ENCODE results near the gene LSM12.

Gene LSM12

DNA sequence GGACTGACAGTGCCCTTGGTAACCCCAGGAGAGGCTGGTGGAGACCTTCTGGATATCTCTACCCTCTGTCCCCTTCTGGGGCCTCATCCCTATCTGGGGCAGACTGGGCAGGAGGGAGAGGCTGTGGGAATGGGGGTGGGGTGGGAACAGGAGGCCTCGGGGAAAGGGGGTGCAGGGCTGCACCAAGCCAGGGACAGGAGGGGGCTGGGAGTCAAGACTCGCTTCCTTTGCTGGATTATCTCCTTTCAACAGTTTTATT is 28.8 kb upstream of the LSM12 start:
- no peak for DNase-seq

DNA sequence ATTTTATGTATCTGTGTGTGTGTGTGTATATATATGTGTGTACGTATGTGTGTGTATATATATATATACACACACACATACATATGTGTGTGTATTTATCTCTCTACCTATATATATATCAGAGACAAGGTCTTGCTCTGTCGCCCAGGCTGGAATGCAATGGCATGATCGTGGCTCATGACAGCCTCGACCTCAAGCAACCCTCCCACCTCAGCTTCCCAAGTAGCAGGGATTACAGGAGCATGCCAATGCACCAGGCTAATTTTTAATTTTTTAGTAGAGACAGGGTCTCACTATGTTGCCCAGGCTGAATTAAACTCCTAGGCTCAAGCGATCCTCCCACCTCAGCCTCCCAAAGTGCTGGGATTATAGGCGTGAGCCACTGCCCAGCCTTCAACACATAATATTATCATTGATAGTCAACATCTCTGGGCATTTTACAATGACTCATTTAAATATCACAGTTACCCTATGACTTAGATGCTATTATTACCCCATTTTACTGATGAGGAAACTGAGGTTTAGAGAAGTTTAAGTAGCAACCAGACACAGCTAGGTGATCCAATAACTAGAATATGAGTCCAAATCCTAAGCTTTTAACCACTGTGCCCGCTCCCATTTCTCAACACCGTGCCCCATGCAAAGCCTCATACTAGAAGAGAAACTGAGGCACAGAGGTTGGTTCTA is 28.4 kb upstream of the LSM12 start:
- no peak for DNase-seq

DNA sequence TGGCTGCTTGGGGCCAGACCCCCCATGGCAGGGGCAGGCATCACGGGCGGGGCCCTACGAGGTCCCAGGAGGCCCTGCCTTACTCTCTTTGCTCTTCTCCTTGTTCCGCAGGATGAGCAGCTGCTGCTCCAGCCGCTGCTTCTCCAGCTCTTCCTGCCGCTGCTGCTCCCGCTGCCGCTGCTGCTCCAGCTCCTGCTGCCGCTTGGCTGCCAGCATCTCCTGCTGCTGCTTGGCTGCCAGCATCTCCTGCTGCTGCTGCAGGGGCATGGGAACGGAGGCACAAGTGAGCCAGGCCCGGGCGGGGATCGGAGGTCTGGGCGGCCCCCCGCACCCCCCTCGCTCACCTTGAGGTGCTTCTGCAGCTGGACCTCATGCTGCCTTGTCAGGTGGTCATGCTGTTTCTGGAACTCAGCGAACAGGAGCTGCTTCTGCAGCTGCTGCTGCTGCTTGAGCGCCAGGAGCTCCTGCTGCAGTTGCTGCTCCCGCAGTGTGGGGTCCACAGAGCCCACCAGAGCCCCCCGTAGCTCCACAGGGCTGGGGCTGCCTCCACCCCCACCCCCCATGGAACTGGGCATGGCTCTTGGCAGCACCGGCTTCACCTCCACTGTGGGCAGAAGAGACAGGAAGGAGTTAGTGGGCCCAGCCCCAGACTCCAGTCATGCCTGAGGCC is 26.9 kb upstream of the LSM12 start:
- DNase-seq: no peak

DNA sequence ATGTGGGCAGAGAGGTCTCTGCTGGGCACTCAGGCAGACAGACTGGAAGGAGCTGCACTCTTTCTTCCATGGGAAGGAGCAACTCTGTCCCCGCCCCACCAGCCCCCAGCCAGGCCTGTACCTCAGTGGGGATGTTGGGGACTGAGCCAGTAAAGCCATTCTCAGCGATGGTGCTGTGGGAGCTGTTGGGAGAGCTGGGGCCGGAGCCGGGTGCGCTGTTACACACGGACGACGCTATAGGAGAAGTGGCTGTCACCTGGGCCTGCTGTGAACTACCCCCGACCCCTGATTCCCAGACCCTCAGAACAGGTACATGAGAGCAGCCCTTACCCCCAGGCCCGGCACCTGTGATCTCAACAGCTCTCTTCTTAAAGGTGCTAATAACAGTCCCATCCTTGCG is 25.6 kb upstream of the LSM12 start:
- no peak for DNase-seq

DNA sequence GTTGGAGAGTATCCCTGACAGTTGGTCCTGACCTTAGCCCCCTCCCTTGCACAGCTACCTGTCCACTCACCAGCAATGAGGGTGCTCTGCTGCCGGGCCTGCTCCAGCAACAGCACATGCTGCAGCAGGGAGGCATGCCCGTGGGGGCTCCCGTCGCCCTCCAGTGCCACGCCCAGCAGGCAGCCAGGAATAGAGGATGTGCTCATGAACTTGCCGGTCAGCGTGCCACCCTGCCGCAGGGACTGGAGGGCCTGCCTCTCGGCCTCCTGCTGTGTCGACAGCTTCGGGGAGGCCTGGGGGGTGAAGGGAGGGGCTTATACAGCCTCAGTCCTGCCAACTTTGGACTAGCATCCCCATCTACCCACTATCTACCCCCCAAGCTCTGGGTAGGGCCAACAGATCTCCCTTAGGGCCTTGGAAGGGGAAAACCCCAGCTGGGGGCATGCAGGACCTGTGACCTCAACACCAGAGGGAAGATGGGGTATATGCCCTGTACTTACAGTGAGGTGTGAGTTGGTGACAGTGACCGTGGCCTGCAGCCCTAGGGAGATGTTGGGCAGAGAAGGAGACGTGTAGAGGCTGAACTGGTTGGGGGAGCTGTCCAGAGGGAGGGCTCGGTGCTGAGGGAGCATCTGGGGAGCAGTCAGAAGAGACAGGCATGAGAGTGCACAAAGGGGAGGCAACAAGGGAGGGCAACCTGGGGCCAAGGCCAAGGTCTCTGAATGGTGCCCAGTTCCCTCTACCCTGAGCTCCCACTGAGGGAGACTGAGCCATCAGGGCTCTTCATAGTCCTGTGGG is 24.9 kb upstream of the LSM12 start:
- no peak for DNase-seq

DNA sequence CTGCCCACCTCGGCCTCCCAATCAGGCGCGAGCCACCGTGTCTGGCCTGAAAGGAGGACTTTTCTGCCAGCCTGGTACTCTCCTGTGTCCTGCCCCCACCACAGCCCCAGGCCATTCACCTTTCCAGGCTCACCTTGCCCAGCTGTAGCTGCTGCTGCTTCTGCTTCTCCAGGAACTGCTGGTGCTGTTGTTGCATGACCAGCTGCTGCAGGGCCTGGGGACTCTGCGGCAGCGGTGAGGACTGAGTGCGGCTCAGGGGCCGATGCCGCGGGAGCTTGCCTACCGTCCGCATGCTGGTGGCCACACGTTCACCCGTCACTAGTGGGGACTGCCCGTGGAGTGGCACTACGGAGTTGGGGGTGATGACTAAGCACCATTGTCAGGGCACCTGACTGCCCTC is 21.8 kb upstream of the LSM12 start:
- DNase-seq: no peak

DNA sequence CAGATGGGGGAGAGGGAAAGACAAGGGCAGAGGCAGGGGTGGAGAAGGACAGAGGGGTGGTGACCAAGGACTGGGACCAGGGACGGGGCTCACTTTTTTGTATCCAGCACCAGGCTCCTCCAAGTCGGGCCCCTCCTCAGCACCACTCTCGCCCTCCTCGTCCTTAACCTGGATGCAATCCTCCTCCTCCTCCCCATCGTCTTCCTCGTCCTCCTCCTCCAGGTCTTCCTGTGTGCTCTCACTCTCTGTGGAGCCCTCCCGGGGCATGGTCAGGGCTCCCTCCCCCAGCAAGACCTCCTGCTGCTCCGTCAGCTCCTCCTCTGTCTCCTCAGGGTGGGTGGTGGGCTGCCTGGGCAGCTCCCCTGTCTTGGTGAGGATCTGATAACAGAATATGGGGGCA is 20.8 kb upstream of the LSM12 start:
- DNase-seq: no peak

DNA sequence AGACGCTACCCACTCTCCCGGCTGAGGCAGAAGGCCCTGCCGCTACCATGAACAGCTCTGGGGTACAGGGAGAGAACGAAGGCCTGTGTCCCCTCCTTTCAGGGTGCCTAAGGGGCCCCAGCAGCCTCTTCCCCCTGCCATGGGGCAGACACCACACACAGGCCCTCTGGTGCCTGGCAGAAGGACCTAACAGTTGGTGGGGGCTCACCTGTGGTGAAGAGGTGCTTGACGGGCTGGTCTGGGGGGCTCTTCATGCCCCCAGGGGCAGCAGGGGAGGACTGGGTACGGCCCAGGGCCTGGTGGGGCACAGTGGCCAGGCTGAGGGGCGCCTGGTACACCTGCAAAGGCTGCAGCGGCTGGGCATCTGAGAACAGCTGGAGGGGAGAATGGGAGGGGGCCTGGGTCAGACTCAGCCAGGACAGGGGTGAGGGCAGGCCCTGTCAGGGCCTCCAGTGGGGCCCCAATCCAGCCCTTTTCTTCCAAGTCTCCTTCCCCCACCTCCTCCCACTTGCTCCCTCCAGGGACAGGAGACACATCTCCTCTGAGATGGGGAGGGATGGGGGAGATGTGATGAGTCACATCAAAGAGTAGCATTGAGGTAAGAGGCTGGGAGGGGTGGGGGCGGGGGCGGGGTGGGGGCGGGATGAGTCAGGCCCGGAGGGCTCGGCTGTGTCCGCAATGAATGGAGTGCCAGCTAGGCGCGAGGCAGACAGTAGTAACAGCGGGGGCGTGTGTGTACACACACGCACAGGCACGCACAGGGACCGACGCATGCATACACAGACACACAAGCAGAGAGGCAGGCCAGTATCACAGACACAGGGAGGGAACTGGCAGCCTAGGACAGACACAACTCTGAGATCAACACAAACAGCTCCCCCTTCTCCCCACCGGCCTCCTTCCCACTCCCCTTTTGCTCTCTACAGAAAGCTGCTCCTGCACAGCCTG is 20.2 kb upstream of the LSM12 start:
- DNase-seq: no peak

DNA sequence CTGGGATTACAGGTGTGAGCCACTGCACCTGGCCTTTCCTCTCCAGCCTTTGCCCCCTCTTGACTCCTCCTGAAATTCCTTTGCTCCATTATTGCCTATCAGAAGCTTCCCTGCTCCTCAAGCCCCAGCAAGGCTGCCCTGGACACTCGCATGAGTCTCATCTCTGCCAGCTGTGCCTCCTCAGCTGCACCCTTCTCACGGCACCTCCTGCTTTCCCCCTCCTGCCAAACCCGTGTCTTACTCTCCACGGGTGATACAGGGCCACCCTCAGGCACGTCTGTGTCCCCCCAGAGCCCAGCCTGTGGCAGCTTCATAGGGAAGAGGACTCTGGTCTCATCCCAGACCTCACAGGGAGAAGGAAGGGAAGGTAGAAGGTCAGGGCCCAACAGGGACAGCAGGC is 19.4 kb upstream of the LSM12 start:
- no peak for DNase-seq

DNA sequence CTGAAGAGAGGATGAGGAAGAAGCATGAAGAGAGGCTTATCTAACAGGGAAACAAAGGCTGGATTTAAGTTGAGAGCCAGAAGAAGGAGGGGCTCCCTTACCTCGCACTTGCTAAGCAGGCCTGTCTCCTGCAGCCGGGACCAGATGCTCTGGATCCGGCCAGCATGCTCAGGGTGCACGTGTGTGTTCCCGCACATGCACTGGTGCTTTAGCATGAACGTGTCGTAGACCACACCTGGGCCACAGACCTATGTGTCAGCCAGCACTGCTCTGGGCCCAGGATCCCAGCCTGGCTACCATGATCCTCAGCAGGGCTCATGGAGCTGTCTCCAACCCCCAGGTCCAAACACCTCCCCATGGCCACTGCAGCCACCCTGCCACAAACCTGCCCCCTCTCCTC is 18.4 kb upstream of the LSM12 start:
- DNase-seq: no peak

DNA sequence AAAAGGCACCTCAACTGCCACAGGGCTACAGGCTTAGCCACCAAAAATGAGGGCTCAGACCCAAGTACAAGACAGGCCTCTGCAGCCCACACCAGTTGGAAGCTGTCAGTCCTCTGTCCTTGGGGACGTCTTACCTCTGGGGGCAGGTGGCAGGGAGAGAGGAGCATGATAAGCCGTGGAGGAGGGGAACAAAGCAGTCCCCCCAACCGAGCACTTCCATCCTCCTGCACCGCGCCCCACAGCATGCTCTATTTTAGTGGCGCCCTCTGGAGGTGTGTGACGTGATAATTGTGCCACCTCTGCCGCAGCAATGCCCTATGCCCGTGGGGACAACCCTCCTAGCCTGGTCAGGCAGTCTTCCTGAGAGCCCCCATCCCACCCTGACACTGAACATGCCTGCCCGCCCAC is 17.7 kb upstream of the LSM12 start:
- no peak for DNase-seq

DNA sequence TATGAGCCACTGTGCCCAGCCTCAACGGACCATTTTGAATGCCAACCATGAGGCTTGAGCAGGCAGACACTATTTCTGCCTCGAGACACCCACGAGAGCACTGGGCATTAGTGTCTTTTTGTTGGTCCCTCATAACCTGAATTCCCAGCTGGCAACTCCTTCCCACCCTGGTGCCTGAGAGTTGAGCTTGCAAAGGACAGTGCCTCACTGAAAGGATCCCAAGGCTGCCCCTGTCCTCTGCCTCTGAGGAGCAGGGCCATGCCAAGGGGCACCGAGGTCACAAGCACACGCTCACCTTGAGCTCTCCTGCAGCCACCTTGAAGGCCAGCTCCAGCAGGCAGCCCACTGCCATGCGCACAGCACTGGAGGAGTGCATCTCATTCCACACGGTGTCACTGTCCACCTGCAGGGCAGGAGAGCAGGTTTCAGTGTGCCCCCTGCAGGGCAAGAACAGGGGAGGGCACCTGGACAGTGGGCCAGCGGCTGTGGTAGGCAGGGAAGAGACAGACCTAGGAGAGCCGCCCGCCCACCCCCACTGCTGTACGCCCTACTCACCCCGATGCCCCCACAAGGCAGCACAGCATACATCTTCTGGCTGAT is 16.9 kb upstream of the LSM12 start:
- DNase-seq: no peak

DNA sequence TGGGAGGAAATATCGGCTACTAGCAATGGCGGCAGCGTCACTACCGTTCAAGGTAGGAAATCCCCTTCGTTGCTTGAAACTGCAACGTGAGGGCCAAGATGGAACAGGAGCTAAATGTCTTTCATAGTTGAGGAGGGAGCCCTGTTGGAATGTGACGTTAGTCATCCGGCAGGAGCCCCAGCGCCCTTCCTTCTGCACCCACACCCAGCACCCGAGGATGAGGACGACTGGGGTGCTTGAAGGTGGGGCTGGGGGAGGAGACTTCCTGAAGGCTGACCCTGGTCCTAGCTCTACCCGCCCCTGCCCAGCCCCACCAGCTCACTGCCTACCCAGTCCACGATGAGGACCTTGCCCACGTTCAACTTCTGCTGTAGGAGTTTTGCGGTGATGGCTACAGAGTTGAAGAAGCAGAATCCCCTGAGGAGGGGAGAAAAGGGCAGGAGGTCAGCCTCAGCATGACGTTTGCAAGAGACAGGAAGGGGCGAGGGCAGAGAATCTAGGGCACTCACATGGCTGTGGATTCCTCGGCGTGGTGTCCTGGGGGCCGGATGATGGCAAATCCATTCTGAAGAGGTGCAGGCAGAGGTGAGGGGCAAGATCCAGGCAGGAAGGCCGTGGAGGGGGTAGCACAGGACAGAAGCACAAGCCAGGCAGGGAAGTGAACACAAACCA is 15.9 kb upstream of the LSM12 start:
- no peak for DNase-seq

DNA sequence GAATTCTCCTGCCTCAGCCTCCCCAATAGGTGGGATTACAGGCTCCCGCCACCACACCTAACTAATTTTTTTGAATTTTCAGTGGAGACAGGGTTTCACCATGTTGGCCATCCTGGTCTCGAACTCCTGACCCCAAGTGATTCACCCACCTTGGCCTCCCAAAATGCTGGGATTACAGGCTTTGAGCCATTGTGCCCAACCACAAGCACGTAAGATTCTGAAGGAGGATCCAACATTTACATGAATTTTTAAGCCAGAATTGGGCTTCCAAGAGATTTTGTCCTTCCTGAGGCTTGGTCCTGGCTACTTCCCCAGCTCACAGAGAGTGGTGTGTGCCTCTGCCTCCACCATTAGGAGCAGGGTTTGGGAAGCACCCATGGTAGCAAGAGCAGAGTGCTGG is 15.2 kb upstream of the LSM12 start:
- DNase-seq: no peak

DNA sequence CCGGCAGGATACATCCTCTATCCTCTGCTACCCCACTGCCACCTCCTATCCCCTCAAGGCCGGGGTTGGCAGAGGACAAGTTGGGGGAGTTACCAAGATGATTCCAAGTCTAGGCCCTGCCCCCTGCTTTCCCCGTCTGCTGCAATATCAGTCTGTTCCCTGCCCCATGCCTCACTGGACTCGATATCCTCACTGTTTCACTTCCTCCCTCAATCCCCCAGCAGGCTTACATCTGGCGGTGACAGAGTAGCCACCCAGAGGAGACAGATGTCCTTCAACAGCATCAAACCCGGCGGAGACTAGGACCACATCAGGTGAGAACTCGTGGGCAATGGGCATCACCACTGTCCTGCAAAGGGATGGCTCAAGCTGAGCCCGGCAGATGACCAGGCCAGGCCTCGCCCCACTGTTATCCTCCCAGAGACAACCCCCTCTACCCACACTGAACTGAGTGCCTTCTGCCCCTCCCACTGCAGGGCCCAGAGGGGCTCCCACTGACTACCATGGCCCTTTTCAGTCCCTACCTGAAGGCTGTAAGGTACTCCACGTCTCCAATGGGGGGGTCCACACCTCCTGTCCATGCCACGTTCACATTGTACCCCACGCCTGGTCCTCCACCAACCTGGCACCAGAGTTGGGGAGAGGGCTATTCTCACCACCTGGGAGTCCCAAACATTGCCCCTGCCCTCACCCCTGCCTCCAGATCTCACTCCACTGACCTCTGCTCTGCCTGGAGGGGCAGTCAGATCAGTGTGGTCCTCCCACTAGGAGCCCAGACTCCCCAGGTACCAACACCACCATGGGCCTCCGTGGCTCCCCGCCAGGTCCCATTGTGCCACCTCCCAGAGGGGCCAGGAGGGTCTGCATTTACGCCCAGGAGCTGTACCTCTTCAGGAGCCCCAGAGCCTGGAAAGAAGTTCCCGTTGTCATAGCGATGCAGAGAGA is 13.7 kb upstream of the LSM12 start:
- DNase-seq: no peak

DNA sequence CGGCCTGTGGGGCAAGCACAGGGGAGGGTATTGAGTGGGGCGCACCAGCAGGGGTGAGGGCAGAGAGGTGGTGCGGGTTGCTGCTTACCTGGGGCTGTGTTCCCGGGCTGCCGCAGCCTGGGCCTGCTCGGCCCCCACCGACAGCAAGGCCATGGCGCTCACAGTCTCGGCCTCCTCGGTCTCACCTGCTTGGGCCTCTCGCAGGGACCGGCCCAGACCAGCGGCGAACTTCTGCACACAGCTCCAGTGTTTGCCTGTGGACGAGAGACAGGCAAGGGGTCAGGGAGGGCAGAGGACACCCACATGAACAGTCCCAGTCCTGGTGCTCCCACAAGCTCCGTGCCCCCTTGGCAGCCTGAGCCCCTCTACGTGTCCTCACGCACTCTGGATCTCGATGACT is 11.9 kb upstream of the LSM12 start:
- no peak for DNase-seq

DNA sequence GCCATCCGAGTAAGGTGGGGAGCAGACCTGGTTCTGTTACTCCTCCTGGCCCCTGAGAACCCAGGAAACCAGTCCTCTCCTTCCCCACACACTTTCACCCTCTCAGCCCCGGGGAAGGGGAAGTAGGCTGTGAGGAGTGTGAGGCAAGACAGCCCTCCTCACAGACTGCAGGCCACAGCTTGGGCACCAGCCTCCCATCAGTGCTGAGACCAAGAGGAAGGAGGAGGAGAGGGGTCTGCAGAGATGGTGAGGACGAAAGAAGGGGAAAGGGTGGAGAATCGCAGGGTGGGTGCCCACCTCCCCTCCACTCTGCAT is 11.1 kb upstream of the LSM12 start:
- DNase-seq: no peak

DNA sequence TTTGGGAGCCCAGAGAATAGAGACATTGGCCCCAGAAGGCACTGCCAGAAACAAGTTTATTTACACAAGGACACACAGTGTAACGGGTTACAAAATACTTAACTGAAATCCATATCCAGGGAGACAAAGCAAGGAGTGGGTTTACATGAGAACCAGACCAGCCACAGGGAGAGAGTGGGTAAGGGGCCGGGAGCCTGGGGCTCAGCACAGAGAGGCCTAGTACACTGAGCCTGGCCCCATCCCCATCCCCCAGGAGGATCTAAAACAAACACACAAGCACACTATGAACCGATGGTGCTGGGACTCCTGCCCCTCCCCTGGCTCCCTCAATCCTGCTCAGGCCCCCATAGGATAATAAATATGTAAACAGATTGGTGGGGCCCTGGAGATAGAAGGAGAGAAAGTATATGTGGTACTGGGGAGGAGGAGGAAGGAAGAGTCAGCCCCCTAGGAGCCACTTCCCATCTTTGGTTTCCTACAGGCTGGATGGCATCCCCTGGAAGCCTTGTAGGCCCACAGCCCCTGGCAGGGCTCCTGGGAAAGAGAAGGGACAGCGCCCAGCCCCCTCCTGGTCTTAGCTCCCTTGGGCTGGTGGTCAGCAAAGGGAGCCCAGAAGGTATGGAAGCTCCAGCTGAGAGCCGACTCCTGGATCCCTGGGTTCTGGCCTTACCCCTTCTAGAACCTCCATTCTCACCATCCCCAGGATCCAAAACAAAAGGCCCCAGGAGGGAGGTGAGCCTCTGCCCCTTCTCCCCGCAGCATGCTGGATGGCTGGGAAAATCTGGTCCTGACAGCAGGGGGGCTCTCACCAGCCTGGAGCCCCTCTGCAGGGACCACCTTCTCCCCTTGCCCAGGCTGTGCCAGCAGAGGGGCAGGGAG is 10.5 kb upstream of the LSM12 start:
- no peak for DNase-seq

DNA sequence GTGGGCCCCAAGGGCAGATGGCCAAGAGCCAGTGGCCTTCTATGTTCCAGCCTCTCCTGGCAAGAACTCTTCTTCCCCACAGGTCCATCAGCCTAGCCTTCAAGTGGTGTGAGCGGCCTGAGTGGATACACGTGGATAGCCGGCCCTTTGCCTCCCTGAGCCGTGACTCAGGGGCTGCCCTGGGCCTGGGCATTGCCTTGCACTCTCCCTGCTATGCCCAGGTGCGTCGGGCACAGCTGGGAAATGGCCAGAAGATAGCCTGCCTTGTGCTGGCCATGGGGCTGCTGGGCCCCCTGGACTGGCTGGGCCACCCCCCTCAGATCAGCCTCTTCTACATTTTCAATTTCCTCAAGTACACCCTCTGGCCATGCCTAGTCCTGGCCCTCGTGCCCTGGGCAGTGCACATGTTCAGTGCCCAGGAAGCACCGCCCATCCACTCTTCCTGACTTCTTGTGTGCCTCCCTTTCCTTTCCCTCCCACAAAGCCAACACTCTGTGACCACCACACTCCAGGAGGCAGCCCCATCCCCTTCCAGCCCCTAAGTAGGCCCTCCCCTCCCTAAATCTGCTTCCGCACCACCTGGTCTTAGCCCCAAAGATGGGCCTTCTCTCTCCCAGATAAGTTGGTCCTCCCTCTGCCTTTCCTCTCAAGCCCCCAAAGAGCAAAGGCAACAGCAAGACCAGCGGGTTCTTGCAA is 9.3 kb upstream of the LSM12 start:
- DNase-seq: no peak

DNA sequence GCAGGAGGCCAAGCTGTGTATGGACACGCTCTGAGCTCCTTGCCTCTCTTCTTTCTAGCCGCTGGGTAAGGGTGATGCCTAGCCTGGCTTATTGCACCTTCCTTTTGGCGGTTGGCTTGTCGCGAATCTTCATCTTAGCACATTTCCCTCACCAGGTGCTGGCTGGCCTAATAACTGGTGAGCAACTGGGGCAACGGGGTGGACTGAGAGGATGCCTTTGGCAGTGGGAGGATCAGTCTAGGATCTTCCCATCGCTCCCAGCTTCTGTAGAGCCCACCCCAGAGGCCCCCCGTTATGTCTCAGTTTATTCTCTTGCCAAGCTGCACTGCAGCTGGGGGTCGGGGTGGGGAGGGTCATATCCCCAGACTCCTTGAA is 8.4 kb upstream of the LSM12 start:
- DNase-seq: no peak
